HepG2 (cell line): Measurements from ENCODE around the gene CYP2U1. TPM values are rescaled to one million over a fixed set of nuclear protein-coding genes. Genes with fewer than 3 reads are reported as not detected.

Experiments used
- ATAC-seq: fragments of 200-7000 bp; cut with Tn5 transposase; 3 replicates; pipeline ENCODE4 v1.9.1; 2020; ENCODE audit warnings: mild to moderate bottlenecking, moderate library complexity
- BruUV-seq: library from RNA; stranded (reverse); fragments of 400-500 nt; replicated peaks from 2 replicates; lab custom pipeline; 2021; lab: Mats Ljungman, UMichigan
- CTCF ChIA-PET: fragments of 300-600 bp; formaldehyde crosslinking; extraction: SDS; loops from one replicate; lab custom pipeline; 2021; ENCODE audit warnings: low total read pairs, inconsistent platforms, low intra/inter-chr PET ratio; lab: Yijun Ruan, JAX
- POLR2A ChIA-PET: fragments of 350-600 bp; sonication (Branson Sonifier 250); formaldehyde crosslinking; loops from one replicate; lab custom pipeline; 2020; ENCODE audit warnings: antibody characterized with exemption, inconsistent platforms; lab: Yijun Ruan, JAX
- DNase-seq: peaks from one replicate; pipeline ENCODE4 v3.0.0-alpha.2; 2015; ENCODE audit warnings: low spot score
- FAIRE-seq: peaks from 3 replicates; lab custom pipeline; 2011; peaks lifted over from hg19 to GRCh38; lab: Jason Lieb, UNC
- H2AFZ ChIP-seq: one replicate; pipeline ENCODE4 v1.6.1; 2011; ENCODE audit warnings: low read length, inconsistent platforms
- H3K27ac ChIP-seq: fragments of 300-600 bp; 3 replicates; pipeline ENCODE4 v1.8.0; 2011; ENCODE audit warnings: mixed run types, mild to moderate bottlenecking, mixed read lengths, low read length, inconsistent platforms; ENCODE audit not compliant: insufficient read depth; ENCODE audit errors: extremely low read length
- H3K27me3 ChIP-seq, 2 experiments: fragments of 200-600 bp in 1 of 2; 2 replicates in 1 of 2; 3 replicates in 1 of 2; pipeline versions ENCODE4 v1.6.0 to v1.8.0; 2011; ENCODE audit warnings: low read length in 2 of 2, mild to moderate bottlenecking in 2 of 2, moderate library complexity in 2 of 2, inconsistent platforms in 1 of 2; ENCODE audit not compliant: insufficient read depth in 2 of 2, control insufficient read depth in 1 of 2
- H3K36me3 ChIP-seq, 2 experiments: fragments of 200-600 bp in 1 of 2; replicated peaks in 1 of 2; 2 replicates in 1 of 2; 3 replicates in 1 of 2; pipeline versions ENCODE4 v1.5.1 to v1.8.0; 2011; ENCODE audit warnings: low read length in 2 of 2, inconsistent platforms in 1 of 2; ENCODE audit not compliant: insufficient read depth in 2 of 2, control insufficient read depth in 1 of 2
- H3K4me1 ChIP-seq: 2 replicates; pipeline ENCODE4 v1.5.1; 2012; ENCODE audit warnings: low read length, inconsistent platforms; ENCODE audit not compliant: insufficient read depth
- H3K4me2 ChIP-seq: 2 replicates; pipeline ENCODE4 v1.6.0; 2011; ENCODE audit warnings: low read depth, low read length, inconsistent platforms
- H3K4me3 ChIP-seq, 3 experiments: fragments of 200-600 bp in 1 of 3; sonication (generic), shearing (Covaris generic) in 1 of 3; replicated peaks in 1 of 3; 2 replicates each; pipeline ENCODE4 v1.5.1; 2011 to 2016; ENCODE audit warnings: low read length in 3 of 3, inconsistent platforms in 2 of 3, low read depth in 2 of 3, mild to moderate bottlenecking in 2 of 3, control low read depth in 1 of 3, mixed read lengths in 1 of 3; ENCODE audit not compliant: insufficient read depth in 1 of 3
- H3K79me2 ChIP-seq: one replicate; pipeline ENCODE4 v1.6.1; 2011; ENCODE audit warnings: low read length, inconsistent platforms; ENCODE audit not compliant: insufficient read depth
- H3K9ac ChIP-seq: 2 replicates; pipeline ENCODE4 v1.6.0; 2011; ENCODE audit warnings: mild to moderate bottlenecking, low read depth, low read length, inconsistent platforms; ENCODE audit not compliant: insufficient read depth
- H3K9me3 ChIP-seq: 2 replicates; pipeline ENCODE4 v1.5.1; 2012; ENCODE audit warnings: mild to moderate bottlenecking, low read length
- H4K20me1 ChIP-seq: 2 replicates; pipeline ENCODE4 v1.6.0; 2011; ENCODE audit warnings: inconsistent platforms, mild to moderate bottlenecking, low read length, moderate library complexity; ENCODE audit not compliant: insufficient read depth
- SRSF1 ChIP-seq: fragments of 200-400 bp; formaldehyde crosslinking; optimal IDR thresholded peaks from 2 replicates; pipeline ENCODE3; 2017; ENCODE audit warnings: mild to moderate bottlenecking, low read depth, low read length, moderate library complexity
- ZBTB40 ChIP-seq, 2 experiments: fragments of 450-650 bp in 1 of 2; sonication (generic) in 1 of 2; formaldehyde crosslinking in 1 of 2; IDR thresholded peaks; 2 replicates each; pipeline versions ENCODE4 v1.6.1 to v1.8.0; 2016 to 2022; ENCODE audit warnings: antibody characterized with exemption in 1 of 2, mild to moderate bottlenecking in 1 of 2, missing genetic modification reagents in 1 of 2
- ZFP36 ChIP-seq: fragments of 150-350 bp; IDR thresholded peaks from 2 replicates; pipeline ENCODE4 v1.6.1; 2018; ENCODE audit warnings: borderline replicate concordance, low read length, low read depth; ENCODE audit not compliant: partially characterized antibody
- ZFX ChIP-seq: sonication (generic); formaldehyde crosslinking; IDR thresholded peaks from 2 replicates; pipeline ENCODE4 v1.4.0; 2020; ENCODE audit warnings: mild to moderate bottlenecking, low read depth, missing genetic modification reagents, moderate library complexity
- ZNF660 ChIP-seq: sonication (generic); formaldehyde crosslinking; IDR thresholded peaks from 2 replicates; pipeline ENCODE4 v1.5.1; 2020; ENCODE audit warnings: mild to moderate bottlenecking, low read depth, missing genetic modification reagents, borderline replicate concordance
- ZNF724P ChIP-seq: sonication (generic); formaldehyde crosslinking; IDR thresholded peaks from 2 replicates; pipeline ENCODE4 v1.8.0; 2022; ENCODE audit warnings: missing genetic modification reagents, borderline replicate concordance
- ZNF772 ChIP-seq: sonication (generic); formaldehyde crosslinking; IDR thresholded peaks from 2 replicates; pipeline ENCODE4 v1.5.0; 2020; ENCODE audit warnings: mild to moderate bottlenecking, missing genetic modification reagents
- WGBS: methylation state at CpG from one replicate; pipeline ENCODE4 v1.1.6; 2017; ENCODE audit warnings: low lambda C conversion rate; 5-methylcytosine and 5-hydroxymethylcytosine counted together
- in situ Hi-C: cut with HindIII; loops from 2 replicates; pipeline ENCODE4 v1.10.0; 2017; ENCODE audit warnings: low pct_unique_long_range_greater_than_20kb; ENCODE audit not compliant: extremely low pct_ligation_motif_present
- intact Hi-C: fragments of 100-400 bp; cut with micrococcal nuclease; formaldehyde crosslinking; loops from one replicate; pipeline ENCODE4 v1.10.0; 2022; ENCODE audit not compliant: unreplicated experiment
- polyA plus RNA-seq, 8 experiments: library from polyadenylated mRNA; depleted of rRNA in 3 of 8; stranded (reverse) in 7 of 8; unstranded in 1 of 8; fragments of >200 nt; fragmentation: Illumina TruSeq in 4 of 8; extraction: Trizol in 4 of 8; gene quantifications; 2 replicates each; pipeline versions ENCODE4 v1.2.1 to v1.2.3, GENCODE V29; 2011 to 2016; ENCODE audit warnings: low read depth in 4 of 8, missing spikeins in 1 of 8, mixed read lengths in 1 of 8; ENCODE audit not compliant: insufficient read depth in 1 of 8
- total RNA-seq, 5 experiments: library from RNA; depleted of rRNA; stranded (reverse); fragments of >200 nt; fragmentation: Illumina TruSeq; extraction: Trizol; gene quantifications; 2 replicates each; pipeline ENCODE4 v1.2.3, GENCODE V29; 2016; ENCODE audit warnings: low read depth in 1 of 5

CYP2U1 gene
- total and polyA plus RNA-seq, 2 of the 13 experiments (the other 11 are each of a cell fraction or from before 2014, with no cell fraction given) = 1.4 to 3.4 TPM

GRCh38 chr4:107885865-107886264 lies 45.5 kb upstream of the CYP2U1 start:
- no peak overlapping the region for H3K27ac ChIP-seq
- in situ Hi-C loops (no loop called here), intact Hi-C loops (no loop called here)
- H3K4me1 ChIP-seq = no peaks in the 10 kb centered on the region
- no TSS peak for BruUV-seq
- DNase-seq (no peak), ATAC-seq (no peak), FAIRE-seq (no peak)
- POLR2A ChIA-PET = no interaction called here
- no peaks in the 10 kb centered on the region for H3K27me3 ChIP-seq
- no peak overlapping the region for H2AFZ ChIP-seq
- peaks cover 41% of the 10 kb centered on the region for H3K9me3 ChIP-seq
- CTCF ChIA-PET = no interaction called here
- no peaks in the 10 kb centered on the region for H3K36me3 ChIP-seq
- no peak overlapping the region for H3K9ac ChIP-seq
- no peaks in the 10 kb centered on the region for H3K79me2 ChIP-seq
- H3K4me3 ChIP-seq = no peak overlapping the region
- H4K20me1 ChIP-seq = no peaks in the 10 kb centered on the region
- no peak overlapping the region for H3K4me2 ChIP-seq
- no peak for TF ChIP-seq ZNF772 (CRISPR knock-in tag)
- TF ChIP-seq, all 625 proteins: peak for 0

DNA sequence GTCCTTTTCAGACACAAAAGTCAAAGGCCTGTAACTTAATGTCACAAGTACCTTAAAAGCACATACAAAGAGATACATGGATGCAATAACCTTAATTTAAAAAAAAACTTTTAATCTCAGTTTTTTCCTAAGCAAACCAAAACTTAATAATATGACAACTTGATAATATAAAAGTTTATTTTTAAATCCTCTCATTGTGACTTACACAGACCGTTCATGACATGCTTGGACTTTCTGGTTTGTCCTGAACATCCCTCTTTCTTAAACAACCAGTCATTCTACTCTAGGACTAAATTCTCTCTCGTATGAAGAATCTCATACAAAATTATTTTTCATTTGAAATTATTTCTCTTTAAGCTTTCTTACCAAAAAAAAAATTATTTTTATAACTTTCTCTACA lies 43.1 kb upstream of the CYP2U1 start:
- POLR2A ChIA-PET = no interaction called here
- Histone ChIP-seq H3K27ac (no peak overlapping the region), H3K36me3 (no peaks in the 10 kb centered on the region), H3K79me2 (no peaks in the 10 kb centered on the region), H3K4me1 (no peaks in the 10 kb centered on the region), H3K4me3 (no peak overlapping the region), H3K27me3 (no peaks in the 10 kb centered on the region), H2AFZ (no peak overlapping the region), H4K20me1 (no peaks in the 10 kb centered on the region), H3K4me2 (no peak overlapping the region), H3K9me3 (peaks cover 41% of the 10 kb centered on the region), H3K9ac (no peak overlapping the region)
- CTCF ChIA-PET = no interaction called here
- no TSS peak for BruUV-seq
- DNase-seq = no peak
- in situ Hi-C loops = no loop called here
- no peak for FAIRE-seq
- intact Hi-C loops = no loop called here
- ATAC-seq = no peak
- peak; percentile 90; the same call in 1 of the 2 replicates for TF ChIP-seq ZNF724P (CRISPR knock-in tag)
- TF ChIP-seq ZFX (CRISPR knock-in tag) = no peak
- no peak for TF ChIP-seq ZNF660
- no peak for TF ChIP-seq SRSF1
- peak; percentile 89 for TF ChIP-seq ZFP36
- no peak for TF ChIP-seq ZBTB40 (IDR thresholded peaks at IDR 0.05)
- no peak for TF ChIP-seq ZBTB40 (CRISPR knock-in tag; IDR thresholded peaks at IDR 0.05)
- 30% methylated on average over 2 of the region's 2 CpGs for WGBS
